ENCODE results near the gene ANKRD30A.
"Not testable (repeated sequence)": the region's sequence is repeated elsewhere in the genome, so short reads cannot be mapped to it uniquely, and the experiment has no call there.

ANKRD30A gene

DNA sequence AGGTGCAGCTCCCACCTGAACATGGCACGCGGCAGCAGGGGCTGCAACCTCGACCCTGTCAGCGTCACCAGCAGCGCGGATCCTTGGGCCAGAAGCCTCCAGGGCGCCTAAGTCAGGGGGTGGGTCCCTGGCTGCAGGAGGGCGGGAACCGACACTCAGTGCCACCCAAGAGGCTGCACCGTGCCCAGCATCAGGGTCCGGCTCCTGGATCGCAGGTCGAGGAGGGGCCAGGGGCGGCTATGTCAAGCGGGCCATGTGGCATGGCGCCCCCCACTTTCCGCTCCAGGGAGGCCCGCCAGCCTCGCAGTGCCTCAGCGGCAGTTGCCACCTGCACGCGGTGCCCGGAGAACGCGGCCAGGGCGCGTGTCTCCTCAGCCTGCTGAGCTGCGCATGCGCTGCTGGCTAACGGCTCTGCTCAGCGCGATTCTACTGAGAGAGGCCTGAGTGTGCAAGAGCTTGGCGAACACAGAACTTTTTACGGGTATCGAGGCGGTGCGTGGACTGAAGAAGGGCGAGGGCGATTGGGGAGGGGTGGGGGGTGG, at the start of gene ANKRD30A:
TSS of gene ANKRD30A (plus strand) at position 408 of the 542 bp plus-strand sequence. CDS start 190 bp downstream, outside the sequence.
- TF ChIP-seq GATA1 (IDR thresholded peaks at IDR 0.05; ENCODE audit: low read depth, low read length) (no peak), POLR2A (IDR thresholded peaks at IDR 0.05; ENCODE audit: low read length) (no peak)
- DNase-seq, result no peak

- not testable (repeated sequence) for DNase-seq
Observed at GRCh38 chr10:37076083-37076482, 49.3 kb upstream of the ANKRD30A start.

GRCh38 chr10:37095792-37096573, 29.4 kb upstream of the ANKRD30A start:
- DNase-seq, result no peak
- TF ChIP-seq POLR2A (IDR thresholded peaks at IDR 0.05; ENCODE audit: low read length), result no peak
- TF ChIP-seq GATA1 (IDR thresholded peaks at IDR 0.05; ENCODE audit: low read depth, low read length), result no peak

- no peak for DNase-seq
- TF ChIP-seq GATA1 (IDR thresholded peaks at IDR 0.05; ENCODE audit: low read depth, low read length) (no peak), POLR2A (IDR thresholded peaks at IDR 0.05; ENCODE audit: low read length) (no peak)
Observed at GRCh38 chr10:37101261-37101660, 24.1 kb upstream of the ANKRD30A start.

DNA sequence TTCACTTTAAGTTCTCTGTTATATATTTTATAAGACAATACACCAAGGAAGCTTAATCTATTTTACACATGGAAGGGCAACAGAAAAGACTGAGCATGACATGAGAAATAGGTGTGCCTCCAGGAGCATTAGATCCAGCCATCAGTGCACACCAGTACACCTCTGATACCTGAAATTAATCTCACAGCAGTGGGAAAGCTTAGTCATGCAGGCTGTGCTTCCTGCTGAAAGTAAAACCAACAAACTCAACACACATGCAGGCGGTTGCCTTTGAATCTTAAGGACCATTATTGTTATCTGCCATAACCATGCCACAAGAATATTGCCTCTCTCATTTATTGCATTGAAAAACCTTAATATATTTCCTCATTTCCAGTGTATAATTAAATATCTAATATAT, 16.4 kb upstream of the ANKRD30A start:
- DNase-seq, result no peak
- TF ChIP-seq POLR2A (IDR thresholded peaks at IDR 0.05; ENCODE audit: low read length) (no peak), GATA1 (IDR thresholded peaks at IDR 0.05; ENCODE audit: low read depth, low read length) (no peak)

- no peak for DNase-seq
- TF ChIP-seq POLR2A (IDR thresholded peaks at IDR 0.05; ENCODE audit: low read length) (no peak), GATA1 (IDR thresholded peaks at IDR 0.05; ENCODE audit: low read depth, low read length) (no peak)
Observed at GRCh38 chr10:37124532-37124931, 866 bp upstream of the ANKRD30A start.

GRCh38 chr10:37125921-37126320, 523 bp downstream of the ANKRD30A start:
- TF ChIP-seq GATA1 (IDR thresholded peaks at IDR 0.05; ENCODE audit: low read depth, low read length) (no peak), POLR2A (IDR thresholded peaks at IDR 0.05; ENCODE audit: low read length) (no peak)

DNA sequence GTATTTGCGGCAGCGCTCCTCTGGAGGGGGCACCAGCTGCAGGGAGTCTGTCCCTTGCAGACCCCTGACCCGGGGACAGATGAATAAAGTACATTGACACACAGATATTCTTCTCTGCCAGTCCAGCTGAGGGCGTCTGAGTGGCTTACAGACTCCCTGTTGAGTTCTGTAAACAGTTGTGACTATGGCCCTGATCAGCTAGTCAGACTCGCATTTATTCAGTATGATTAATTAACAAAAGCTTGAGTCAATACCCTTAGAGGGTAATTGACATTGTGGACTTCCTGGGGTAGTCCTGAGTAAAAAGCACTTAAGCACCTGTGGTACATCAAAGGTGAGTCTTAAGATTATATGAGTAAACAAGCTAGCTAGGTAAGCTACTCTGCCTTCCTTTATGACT, 21.0 kb downstream of the ANKRD30A start:
- TF ChIP-seq GATA1 (IDR thresholded peaks at IDR 0.05; ENCODE audit: low read depth, low read length), result no peak
- no peak for TF ChIP-seq POLR2A (IDR thresholded peaks at IDR 0.05; ENCODE audit: low read length)
- no peak for DNase-seq

More at GRCh38 chr10:37125921-37126320, 523 bp downstream of the ANKRD30A start:
- no peak for DNase-seq

- not testable (repeated sequence) for DNase-seq
Observed at GRCh38 chr10:37162430-37162829, 37.0 kb downstream of the ANKRD30A start.

DNA sequence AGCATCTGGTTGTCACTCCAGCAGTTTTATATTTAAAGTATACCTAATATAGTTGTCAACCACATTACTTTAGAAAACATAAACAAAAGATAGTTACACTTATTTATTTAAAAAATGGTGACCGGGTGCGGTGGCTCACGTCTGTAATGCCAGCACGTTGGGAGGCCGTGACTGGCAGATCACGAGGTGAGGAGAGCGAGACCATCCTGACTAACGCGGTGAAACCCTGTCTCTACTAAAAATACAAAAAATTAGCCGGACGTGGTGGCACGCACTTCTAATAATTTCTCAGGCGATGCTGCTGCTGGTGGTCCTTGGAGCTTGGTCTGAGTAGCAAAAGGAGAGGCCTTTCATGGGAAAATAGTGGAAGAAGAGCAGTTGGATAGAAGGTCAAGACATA, 46.5 kb downstream of the ANKRD30A start:
- DNase-seq, result not testable (repeated sequence)

- DNase-seq, result not testable (repeated sequence)
Observed at GRCh38 chr10:37178296-37178695, 52.9 kb downstream of the ANKRD30A start.

- DNase-seq, result not testable (repeated sequence)
Observed at GRCh38 chr10:37182719-37183118, 57.3 kb downstream of the ANKRD30A start.

GRCh38 chr10:37206132-37206531, 80.7 kb downstream of the ANKRD30A start:
- TF ChIP-seq GATA1 (IDR thresholded peaks at IDR 0.05; ENCODE audit: low read depth, low read length) (no peak), POLR2A (IDR thresholded peaks at IDR 0.05; ENCODE audit: low read length) (no peak)
- no peak for DNase-seq

DNA sequence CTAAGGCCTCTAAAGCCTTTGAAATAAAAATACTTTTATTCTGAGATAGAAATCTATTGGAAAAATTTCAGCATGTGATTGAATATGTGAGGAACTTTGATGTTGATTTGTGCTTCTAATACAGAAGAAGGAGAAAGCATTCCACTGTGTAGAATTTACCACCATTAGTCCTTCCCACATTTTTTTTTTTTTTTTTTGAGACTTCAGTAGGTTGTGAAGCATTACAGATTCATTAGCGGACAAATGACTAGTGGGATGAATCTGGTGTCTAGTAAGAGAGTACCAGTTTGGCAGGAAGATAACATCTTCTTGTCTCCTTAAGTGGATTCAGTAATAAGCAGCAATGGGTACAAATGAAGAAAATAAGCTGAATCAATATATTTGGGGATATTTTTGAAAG, 95.5 kb downstream of the ANKRD30A start:
- TF ChIP-seq POLR2A (IDR thresholded peaks at IDR 0.05; ENCODE audit: low read length) (no peak), GATA1 (IDR thresholded peaks at IDR 0.05; ENCODE audit: low read depth, low read length) (no peak)
- DNase-seq, result no peak

GRCh38 chr10:37222046-37222445, 96.6 kb downstream of the ANKRD30A start:
- TF ChIP-seq POLR2A (IDR thresholded peaks at IDR 0.05; ENCODE audit: low read length), result no peak
- no peak for TF ChIP-seq GATA1 (IDR thresholded peaks at IDR 0.05; ENCODE audit: low read depth, low read length)
- DNase-seq, result no peak

- no peak for DNase-seq
- TF ChIP-seq POLR2A (IDR thresholded peaks at IDR 0.05; ENCODE audit: low read length) (no peak), GATA1 (IDR thresholded peaks at IDR 0.05; ENCODE audit: low read depth, low read length) (no peak)
Observed at GRCh38 chr10:37225163-37225562, 99.8 kb downstream of the ANKRD30A start.
